ENCODE data around the gene PLCH2. TPM values are rescaled to one million over a fixed set of nuclear protein-coding genes. Genes with fewer than 3 reads are reported as not detected.

The PLCH2 gene
- total RNA-seq, 1 donor from 2014 or later, result under 0.01 TPM

DNA sequence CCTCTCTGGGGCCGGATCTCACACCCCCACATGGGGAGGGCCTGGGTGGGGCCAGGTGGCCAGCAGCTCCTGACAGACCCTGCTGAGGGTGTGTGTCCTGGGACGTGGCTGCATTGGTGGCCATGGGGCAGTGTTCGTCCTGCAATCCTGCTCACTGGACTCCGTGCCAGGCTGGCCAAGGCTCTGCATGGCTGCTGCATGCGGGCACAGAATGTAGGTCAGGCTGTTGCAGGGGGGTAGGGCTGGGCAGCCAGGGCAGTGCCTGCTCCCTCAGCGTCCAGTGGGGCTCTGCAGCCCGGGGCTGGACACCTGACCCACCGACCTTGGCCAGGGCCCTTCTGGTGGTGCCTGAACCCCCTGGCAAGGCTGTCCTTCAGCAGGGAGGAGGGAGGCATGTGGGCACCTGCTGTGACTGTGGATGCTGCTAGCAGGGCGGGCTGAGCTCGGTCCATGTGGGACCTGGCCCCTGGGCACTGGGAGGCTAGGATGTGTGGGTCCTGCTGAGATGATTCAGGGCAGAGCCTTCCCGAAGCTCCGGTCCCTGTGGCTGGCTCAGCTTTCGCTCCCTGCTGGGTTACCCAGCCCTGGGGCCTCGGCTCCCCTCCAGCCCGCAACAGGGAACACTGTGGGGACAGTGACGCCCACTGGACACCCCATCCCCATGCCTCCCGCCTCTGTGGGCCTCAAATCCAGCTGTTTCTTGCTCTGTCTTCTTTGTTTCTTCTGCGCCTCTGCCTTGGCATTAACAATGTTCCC lies 14.9 kb upstream of the PLCH2 start:
- DNase-seq, result no peak

DNA sequence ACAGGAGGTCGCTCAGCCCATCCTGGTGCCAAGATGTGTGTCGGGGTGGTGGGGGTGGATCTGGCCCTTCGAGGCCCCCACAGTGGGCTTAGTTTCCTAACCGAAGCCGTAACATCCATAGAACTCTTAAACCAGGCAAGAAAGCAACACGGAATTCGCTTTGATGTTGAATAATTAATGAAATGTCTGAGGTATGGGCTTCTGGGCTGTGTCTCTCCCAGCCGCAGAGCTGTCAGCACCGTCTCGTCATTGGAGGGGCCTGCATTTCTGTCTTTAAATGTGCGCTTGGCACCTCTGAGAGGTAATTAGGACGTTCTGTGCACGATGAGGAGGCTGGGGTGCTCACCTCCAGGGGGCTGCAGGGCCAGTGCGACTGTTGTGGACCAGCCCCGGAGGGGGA lies 13.3 kb upstream of the PLCH2 start:
- no peak for DNase-seq

DNA sequence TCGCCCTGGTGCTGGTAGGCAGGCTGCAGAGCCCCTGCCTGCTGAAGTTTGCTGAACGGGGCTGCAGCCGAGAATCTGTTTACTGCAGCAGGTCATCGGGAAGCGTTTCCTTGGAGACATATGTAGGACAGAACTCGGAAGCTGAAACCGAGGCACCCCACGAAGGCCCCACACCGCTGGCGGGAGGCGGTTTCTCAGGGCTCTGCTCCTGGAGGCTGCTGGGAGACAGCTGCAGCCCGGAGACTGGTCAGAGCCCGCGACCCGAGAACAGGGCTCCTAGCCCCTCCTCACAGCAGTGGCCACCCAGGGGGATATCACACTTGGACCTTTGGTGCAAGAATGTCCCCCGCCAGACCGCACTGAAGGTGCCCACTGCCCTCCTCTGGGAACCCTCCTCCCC lies 12.7 kb upstream of the PLCH2 start:
- no peak for DNase-seq

DNA sequence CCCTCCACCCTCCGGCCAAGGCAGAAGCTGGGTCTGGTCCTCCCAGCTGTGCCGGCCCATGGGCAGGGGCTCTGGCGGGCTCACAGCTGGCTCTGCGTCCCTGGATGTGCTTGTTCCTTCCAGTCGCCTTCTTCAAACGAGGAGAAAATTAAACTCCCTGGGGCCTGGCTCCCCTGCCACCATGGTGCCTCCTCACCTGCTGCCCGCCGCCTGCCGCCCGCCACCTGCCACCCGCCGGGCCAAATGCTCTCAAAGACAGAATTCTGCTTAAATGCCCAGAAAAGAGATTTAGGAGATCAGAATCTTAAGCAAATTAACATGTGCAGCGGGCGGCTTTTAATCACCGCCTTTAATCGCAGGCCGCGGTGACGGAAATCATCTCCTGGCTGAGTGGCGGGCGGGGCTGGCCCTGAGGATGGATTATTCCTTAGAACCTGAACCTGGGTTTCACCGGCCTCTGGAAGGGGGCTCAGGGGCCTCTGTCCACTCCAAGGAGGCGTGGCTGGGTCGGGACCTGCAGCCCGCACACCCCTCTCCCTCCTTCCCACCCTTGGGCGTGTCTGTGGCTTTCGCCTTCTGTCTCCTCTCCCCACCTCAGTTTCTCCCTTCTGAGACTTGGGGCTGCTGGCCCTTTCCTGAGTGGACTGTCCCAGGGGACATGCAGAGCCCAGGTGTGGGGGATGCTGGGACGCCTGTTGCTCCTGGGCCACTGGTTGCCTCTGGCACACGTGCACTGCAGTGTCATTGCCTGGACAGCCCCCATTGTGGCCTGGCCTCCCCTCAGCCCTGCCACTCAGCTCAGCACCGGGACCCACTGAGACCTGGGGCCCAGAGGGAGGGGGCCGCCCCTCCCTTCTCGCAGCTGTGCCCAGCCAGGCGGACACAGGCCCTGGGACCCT lies 10.5 kb upstream of the PLCH2 start:
- no peak for DNase-seq

DNA sequence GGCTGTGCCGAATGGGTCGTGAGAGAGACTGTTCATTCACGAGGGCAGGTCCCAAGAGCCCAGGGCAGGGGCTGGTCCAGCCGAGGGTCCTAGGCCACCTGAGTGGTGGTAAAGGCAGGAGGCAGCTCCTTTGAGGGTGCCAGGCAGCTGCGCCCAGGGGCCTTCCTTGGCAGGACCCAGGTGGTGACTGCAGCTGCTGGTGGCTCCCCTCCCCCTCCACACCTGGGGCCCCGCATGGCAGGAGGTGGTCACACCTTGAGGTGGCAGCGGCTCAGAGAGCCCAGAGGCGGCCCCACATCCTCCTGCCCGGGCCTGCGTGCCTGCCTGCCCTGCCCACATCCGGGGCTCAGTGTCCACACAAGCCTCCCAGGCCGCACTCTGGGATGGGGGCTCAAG lies 9.8 kb upstream of the PLCH2 start:
- no peak for DNase-seq

DNA sequence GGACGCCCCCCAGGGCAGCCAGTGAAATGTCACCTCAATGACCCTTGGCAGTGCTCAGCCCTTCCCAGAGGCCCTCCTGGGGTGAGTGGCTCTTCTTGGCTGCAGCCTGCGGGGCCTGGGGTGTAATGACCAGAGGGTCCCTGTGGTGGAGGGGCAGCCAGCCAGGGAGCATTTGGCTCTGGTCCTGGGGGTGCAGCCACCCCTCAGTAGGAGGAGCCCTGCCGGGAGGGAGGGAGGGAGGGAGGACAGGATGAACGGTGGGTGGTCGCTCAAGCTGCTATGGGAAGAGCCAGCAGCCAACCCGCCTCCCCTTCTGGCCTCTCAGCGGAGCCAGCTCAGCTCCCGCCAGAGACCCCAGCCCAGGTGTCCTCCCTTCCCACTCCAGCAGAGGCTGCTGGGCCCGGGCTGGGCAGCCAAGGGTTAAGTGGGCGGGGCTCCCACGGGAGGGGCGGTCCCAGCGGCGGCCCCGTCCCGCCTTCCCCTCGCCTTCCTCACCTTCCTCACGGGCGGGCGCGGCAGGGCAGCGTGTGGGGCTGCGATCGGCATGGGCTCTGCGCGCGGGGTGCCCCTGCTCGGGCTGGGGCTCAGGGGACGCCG lies 9.0 kb upstream of the PLCH2 start:
- DNase-seq, result no peak

DNA sequence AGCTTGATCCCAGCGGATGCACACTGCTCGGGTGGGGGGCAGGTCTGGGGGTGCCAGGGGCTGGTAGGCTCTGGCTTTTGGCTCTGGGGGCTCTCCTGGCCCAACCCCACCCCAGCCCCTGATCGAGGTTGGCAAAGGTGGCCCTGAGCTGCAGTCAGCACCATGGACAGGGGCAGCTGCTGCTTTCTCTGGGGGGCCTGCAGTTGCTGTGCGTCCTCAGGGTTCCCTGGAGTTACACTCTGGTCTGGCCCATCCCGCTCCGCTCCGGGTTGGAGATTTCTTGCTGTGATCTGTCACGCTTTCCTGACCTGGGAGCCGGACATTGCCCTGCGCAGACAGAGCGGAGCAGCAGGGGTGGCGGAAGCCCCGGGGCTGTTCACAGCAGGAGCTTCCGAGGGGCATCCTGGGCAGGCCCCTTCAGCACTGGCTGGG lies 8.0 kb upstream of the PLCH2 start:
- peak; percentile 54 for DNase-seq

DNA sequence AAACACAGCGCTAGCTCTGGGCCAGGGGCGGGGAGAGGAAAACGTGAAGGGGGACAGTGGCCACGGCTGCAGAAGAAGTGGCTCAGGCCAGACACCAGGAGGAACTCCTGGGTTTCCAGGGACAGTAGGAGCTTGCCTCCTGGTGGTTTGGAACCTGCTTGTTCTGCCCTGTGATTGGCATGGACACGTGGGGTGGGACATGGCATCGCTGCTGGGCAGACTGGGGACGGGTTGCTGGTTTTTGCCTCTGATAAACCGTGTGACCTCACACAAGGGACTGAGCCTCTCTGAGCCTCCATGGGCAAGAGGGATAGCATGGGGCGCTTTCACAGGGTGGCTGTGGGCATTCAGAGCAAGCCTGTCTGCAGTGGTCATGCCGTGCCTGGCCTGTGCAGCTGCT lies 7.5 kb upstream of the PLCH2 start:
- no peak for DNase-seq

DNA sequence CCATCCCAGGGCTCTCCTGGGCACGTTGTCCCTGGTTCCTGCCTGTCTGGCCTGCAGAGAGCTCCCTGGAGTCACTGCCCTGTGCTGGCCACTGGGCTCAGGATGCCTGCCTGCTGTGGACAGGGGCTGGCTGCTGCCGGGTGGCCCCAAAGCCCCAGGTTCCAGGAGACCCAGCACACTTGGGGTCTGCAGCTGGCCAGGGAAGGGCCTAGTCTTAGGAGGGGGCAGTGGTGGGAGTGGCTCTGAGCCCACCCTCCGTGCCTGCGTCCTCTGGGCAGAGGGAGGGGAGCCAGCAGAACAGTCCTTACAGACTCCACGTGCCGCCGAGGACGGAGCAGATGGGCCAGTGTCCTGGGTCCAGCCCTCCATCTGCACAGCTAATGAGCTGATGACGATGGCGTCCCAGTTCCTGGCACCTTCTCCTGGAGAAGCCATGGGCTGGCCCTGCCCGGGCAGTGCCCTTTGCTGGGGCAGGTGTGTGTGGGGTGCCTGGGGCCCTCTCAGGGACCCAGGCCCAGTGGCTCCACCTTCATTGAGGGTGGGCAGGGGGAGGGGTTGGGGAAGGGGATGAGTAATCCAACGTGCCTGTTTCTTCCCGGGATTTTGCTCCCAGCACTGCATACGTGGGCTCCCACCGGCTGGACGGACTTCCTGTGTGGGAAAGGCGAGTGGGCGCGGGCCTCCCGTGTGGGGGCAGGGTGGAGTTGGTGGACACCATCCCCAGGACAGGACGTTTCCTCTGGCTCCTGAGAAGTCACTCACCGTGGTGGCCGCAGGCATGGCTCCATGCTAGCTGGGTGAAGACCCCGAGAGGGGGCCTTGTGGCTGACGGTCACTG lies 6.8 kb upstream of the PLCH2 start:
- no peak for DNase-seq

DNA sequence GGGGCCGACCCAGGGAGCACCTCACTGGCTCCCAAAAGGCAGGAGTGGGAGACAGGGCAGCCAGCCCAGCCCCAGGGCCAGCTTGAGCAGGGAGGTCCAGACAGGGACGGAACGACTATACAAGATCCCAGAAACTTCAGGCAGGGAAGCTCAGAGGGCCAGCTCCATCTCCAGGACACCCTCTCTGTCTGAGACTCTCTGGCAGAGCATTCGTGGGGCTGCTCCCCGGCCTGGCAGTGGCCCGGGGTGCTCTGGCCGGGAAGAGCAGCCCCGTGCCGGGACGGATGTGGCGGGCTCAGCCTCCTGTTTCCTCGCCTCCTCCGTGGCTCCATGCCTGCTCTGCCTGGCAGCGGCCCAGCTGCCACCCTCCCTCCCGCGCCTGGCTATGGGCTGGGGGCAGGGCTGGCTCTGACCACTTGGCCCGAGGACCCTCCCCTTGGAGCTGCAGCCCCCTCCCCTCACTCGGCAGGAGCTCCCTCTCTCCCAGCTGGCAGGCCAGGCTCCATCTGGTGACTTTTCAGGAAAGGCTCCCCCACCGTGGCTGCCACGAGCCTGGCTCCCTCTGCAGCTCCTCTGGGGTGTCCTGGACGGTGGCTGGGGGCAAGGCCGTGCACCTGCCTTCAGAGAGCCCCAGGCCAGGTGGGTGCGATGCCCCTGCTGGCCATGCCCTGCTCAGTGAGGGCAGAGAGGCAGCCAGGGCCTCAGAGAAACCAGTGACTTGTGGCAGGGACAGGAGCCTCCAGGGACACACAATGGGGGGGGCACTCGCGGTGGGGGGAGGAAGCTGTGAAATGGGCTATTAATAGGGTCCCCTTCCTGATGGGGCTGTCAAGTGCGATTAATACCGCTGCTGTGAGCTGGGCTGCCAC lies 5.6 kb upstream of the PLCH2 start:
- no peak for DNase-seq

DNA sequence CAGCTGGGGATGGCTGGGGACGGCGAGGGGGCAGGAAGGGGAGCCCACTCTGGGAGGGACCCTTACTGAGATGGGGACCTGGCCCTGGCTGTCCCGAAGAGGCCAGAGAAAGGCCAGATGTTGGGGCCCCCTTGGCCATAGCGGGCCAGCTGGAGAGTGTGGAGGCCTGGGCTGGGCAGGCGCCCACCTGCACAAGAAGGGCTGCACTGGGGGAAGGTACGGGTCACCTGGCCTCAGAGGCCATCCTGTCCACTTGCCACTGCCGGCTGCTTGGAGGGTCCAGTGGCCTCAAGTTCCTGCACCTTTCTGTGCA lies 5.0 kb upstream of the PLCH2 start:
- no peak for DNase-seq

DNA sequence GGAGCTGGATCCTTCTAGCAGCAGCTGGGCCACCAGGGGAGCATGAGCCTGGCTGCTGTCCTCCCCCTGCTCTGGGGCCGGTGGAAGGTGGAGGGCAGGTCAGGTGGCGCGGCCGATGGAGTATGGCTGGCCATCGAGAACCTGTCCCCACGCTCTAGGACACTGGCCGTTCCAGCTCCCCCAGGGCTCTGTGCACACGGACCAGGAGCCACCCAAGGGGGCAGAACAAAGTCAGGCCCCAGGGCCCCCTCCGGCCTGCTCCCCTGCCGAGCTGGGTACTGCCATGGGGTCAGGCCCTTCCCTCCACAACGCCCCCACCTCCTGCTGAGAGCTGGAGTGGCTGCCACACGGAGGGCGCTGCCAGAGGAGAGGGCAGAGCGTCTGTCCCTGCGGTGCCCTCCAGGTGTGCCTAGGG lies 4.5 kb upstream of the PLCH2 start:
- no peak for DNase-seq

DNA sequence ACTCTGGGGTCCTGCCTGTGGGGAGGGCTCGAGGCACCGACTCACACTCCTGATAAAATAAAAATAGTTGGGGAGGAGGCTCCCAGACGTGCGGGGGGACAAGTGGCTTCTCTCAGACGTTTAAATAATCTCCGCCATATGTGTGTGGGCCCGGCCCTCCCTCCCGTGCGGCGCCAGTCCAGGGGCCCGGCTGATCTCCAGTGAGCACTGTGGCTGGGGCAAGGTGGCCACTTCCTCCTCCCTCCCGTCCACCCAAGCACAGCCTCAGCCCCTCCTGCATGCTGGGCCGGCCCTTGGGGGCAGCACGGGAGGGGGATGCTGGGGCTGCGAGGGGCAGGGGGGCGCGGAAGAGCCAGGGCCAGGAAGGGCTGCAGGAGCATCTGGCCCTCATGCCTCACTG lies 4.0 kb upstream of the PLCH2 start:
- DNase-seq, result no peak

DNA sequence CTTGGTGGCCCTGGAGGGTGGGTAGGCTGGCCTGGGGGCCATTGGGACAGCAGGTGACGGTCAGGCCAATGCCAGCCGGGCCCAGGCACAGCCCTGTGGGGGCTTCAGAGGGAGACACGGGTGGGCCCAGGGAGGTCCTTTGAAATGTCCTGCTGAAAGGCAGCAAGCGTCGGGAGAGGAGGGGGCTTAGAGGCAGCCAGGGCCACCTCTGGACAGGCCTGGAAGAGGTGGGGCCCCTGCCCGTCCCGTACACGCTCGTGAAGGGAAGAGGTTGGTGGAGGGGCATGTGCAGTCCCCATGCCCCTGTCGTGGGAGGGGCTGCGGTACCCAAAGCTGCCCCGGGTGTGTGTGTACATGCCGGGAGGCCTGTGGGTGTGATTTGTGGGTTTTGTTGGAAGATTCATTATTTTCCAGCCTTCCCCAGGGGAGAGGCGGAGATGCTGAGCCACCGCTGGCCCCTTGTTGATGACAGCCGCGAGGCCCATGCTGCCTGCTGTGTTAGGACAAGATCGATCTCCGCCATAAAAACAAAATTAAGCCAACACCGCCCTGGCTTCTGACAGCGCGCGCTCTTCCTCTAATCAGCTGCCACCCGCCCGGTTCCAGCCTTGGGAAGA lies 3.4 kb upstream of the PLCH2 start:
- DNase-seq, result no peak

DNA sequence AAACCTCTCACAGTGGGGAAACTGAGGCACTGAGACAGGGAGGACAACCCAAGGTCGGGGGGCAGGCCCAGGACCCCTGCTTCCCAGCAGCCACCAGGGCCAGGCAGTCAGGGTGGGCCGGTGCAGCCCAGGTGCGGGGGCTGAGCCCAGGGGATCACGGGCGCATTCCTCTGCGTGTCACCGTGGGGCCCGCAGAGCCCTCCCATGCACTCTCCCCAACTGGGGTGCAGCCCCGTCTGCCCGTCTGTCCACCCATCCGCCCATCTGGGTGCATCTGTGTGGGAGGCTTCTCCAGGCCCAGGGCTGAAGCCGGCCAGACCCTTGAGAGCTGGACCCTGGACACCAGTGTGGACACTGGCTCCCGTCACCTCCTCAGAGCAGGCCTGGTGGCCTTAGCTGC lies 2.9 kb upstream of the PLCH2 start:
- DNase-seq, result no peak

DNA sequence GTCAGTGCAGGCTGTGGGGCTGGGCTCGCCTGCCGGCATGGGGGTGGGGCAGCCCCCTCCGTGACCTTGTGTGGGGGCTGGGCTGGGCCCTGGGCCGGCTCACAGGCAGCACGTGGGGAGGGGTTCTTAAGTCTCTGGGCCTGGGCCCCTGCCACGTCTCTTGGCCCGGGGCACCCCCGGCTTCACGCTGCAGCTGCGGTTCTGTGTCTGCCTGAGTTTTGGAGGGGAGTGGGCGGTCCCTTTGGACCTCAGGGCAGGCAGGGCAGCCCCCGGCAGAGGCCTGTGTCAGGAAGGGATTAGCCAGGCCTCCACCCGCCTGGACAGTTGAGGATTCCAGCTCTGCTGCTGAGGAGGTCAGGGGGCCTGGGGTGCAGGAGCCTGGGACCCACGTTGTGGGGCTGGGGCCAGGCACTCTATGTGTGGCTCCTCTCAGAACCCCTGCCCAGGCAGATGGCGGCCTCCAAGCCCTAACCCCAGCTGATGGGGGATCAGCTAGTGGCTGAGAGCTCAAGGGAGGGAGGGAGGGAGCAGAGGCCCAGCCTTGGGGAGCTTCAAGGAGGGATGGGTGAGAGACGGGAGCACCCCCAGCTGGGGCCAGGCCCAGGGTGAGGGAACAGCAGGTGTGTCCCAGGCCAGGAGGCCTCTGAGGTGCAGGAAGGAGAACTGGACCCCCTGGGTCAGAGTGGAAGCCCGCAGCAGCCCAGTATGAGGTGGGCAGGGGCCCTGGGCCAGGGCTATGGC lies 1.8 kb upstream of the PLCH2 start:
- DNase-seq, result no peak

DNA sequence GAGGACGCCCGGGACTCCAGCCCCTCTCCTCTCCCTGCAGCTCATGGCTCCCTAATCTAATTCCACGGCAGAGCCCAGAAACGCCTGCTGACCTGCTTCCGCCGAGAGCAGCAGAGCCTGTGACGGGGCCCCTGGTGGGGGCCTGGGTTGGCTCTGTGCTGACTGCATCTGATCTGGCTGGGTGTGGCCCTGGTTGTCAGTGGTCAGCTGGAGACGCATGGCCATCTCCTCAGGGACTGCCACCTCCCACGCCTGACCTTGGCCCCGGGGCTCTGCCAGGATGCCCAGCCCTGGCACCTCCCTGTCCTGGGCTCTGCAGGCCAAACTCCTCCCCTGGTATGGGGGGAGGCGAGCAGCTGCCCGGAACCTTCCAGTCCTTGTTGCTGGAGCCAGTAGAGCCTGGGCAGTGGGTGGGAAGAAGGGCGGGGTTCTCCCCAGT lies 1.1 kb upstream of the PLCH2 start:
- no peak for DNase-seq

DNA sequence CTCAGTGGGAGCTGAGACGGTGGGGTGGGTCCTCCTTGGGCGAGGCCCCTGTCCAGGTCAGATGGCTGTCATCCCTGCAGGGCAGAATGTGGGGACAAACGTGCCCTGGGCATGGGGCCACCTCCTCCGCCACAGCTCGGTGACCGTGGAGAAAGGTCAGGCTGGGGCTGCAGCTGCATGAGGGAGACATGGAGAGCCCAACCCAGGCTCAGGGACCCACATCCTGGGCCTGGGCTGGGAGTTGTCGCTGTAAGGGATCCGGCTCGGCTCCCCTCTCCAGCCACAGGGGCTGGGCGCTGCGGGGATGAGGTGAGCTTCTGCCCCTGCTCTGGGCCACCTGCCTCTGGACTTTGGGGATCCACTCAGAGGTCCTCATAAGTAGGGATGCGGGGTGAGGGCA lies 518 bp upstream of the PLCH2 start:
- DNase-seq, result no peak

DNA sequence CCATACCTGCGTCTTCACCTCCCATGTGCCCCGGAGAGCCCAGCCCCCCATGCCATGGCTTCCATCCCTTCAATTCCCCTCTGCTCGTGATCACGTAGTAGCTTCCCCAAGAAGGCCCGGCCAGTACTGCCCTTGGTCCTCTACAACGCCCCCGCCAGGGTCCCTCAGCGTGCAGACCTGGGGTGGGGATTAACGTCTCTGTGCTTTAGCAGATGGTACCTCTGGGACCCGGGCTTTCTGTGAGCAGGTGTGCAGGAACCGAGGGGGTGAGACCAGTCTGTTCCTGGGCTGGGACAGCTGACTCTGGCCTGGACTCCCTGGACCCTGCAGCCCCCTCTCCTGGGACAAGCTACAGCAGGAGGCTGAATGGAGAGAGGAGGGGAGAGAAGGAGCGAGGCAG lies 1.2 kb downstream of the PLCH2 start:
- DNase-seq, result no peak

DNA sequence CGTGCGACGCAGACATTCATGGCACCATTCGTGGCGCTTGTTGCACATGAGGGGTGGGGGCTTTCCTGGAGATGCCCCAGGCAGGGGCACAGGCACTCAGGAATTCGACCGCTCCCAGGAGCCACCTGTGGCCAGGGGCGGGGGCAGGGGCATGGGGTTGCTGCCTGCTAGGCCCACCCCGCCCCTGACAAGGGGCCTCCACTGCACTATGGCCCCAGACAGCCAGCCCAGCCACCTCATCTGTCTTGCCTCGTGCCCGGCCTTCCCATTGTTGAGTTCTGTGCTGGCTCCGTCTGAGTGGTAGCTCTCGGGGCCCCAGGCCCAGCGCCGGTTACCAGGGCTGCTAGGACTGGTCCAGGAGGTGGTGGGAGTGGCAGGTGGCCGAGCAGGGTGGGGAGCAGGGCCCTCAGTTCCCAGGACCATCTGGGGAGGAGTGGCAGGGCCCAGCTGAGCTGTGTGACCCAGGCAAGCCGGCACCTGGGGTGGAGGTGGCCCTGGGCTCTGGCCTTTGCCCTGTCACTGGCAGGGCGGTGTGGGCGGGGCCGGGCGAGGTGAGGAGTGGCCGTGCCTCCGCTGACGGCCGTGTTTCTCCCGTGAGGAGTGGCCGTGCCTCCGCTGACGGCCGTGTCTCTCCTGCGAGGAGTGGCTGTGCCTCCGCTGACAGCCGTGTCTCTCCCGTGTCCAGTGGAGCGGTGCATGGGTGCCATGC lies 1.9 kb downstream of the PLCH2 start:
- no peak for DNase-seq

All from dermis blood vessel endothelial cell (primary cell).